ENCODE results near the gene PACRGL.

PACRGL gene

GRCh38 chr4:20787940-20788665 lies 87.8 kb downstream of the PACRGL start:
- TF ChIP-seq CTCF (IDR thresholded peaks at IDR 0.05; ENCODE audit: low read depth, low read length, missing control alignments): no peak
- no peak overlapping the region for H3K27ac ChIP-seq
- no peaks in the 10 kb centered on the region for H3K36me3 ChIP-seq (replicated peaks)
- no peak for DNase-seq
- in situ Hi-C loops (cut with HindIII; ENCODE audit: low pct_ligation_motif_present, low sequenced_read_pairs): no loop called here
- H3K4me3 ChIP-seq (ENCODE audit: low read depth, low read length): no peak overlapping the region
- no peaks in the 10 kb centered on the region for H3K27me3 ChIP-seq (replicated peaks)

Measured in brain microvascular endothelial cell (primary cell).